ENCODE results near the gene INSR. TPM values are rescaled to one million over a fixed set of nuclear protein-coding genes. Genes with fewer than 3 reads are reported as not detected.
"Not testable (repeated sequence)": the region's sequence is repeated elsewhere in the genome, so short reads cannot be mapped to it uniquely, and the experiment has no call there.

Gene INSR
- total and polyA plus RNA-seq, 7 experiments from 2014 or later, result 0.29 to 9.9 (median 2.7) TPM

DNA sequence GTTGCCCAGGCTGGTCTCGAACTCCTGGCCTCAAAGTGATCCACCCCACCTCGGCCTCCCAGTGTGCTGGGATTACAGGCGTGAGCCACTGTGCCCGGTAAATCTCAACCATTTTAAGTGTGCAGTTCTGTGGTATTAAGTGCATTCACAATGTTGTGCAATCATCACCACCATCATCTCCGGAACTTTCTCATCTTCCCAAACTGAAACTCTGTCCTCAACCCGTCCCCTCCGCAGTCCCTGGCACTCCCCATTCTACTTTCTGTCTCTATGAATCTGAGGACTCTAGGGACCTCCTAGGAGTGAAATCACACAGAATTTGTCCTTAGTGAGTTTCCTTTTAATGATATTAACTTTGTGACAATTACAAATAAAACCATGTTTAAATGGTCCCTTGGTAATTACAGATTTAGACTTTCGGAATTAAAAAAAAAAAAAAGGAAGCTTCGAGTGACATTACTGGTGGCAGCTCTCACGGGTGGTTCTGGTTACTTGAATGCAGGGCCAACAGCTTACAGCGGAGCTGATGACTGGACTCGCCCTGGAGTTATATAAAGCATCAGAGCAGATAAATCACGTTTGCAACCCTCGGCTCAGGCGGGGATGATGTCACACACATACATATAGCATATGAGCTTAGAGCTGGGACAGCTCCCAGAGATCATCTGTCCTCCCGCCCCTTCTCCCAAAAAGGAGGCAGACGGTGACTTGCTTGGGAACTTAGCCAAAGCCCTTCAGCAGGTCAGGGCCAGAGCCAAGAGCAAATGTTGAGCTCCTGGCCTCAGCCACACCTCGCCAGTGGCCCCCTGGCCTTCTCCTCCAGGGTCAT lies 134.9 kb downstream of the INSR start:
- POLR2A ChIA-PET, result no interaction called here
- peak; percentile 82 for ATAC-seq
- H3K9me3 Mint-ChIP-seq, result no peaks in the 10 kb centered on the region
- Histone ChIP-seq H3K9me3 (ENCODE audit: control insufficient read depth in 2 of 3, low read length in 3 of 3) (no peaks in the 10 kb centered on the region), H3K36me3 (ENCODE audit: control insufficient read depth in 2 of 3, insufficient read depth in 3 of 3, low read length in 3 of 3) (no peaks in the 10 kb centered on the region), H3K27me3 (ENCODE audit: control insufficient read depth in 2 of 2, insufficient read depth in 2 of 2, low read length in 2 of 2) (no peaks in the 10 kb centered on the region), H3K4me3 (ENCODE audit: low read length) (no peak overlapping the region), H3K4me1 (ENCODE audit: control insufficient read depth in 2 of 2, insufficient read depth in 2 of 2, low read length in 2 of 2) (no peaks in the 10 kb centered on the region), H3K27ac (ENCODE audit: low read depth, low read length) (no peak overlapping the region)
- H3K4me3 Mint-ChIP-seq, result no peak overlapping the region
- no peak overlapping the region for H3K27ac Mint-ChIP-seq
- CTCF ChIA-PET, result no interaction called here
- H3K36me3 Mint-ChIP-seq, result peaks cover 0 to 7% (median 2%) of the 10 kb centered on the region in 5 donors
- no peaks in the 10 kb centered on the region for H3K27me3 Mint-ChIP-seq
- intact Hi-C loops (cut with micrococcal nuclease), result no loop called here
- DNase-seq, result no peak
- no peaks in the 10 kb centered on the region for H3K4me1 Mint-ChIP-seq

DNA sequence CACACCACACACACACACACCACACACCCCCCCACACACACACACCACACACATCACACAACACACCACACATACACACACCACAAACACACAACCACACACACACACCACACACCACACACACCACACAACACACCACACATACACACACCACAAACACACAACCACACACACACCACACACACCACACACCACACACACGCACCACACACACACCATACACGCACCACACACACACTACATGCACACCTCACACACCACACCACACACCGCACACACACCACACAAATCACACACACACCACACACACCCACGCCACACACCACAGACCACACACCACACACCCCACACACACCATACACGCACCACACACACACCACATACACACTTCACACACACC lies 141.2 kb downstream of the INSR start:
- Histone ChIP-seq H3K9me3 (ENCODE audit: control insufficient read depth in 2 of 3, low read length in 3 of 3) (no peaks in the 10 kb centered on the region), H3K27ac (ENCODE audit: low read depth, low read length) (no peak overlapping the region), H3K4me3 (ENCODE audit: low read length) (no peak overlapping the region), H3K27me3 (ENCODE audit: control insufficient read depth in 2 of 2, insufficient read depth in 2 of 2, low read length in 2 of 2) (no peaks in the 10 kb centered on the region), H3K4me1 (ENCODE audit: control insufficient read depth in 2 of 2, insufficient read depth in 2 of 2, low read length in 2 of 2) (no peaks in the 10 kb centered on the region), H3K36me3 (ENCODE audit: control insufficient read depth in 2 of 3, insufficient read depth in 3 of 3, low read length in 3 of 3) (no peaks in the 10 kb centered on the region)
- Mint-ChIP-seq H3K4me3 (no peak overlapping the region), H3K27ac (peak overlapping the region in 3 of 9 donors; percentile 11 to 51 (median 22)), H3K9me3 (peaks cover 0 to 5% (median 0%) of the 10 kb centered on the region in 11 donors), H3K27me3 (no peaks in the 10 kb centered on the region), H3K36me3 (peaks cover 0 to 4% (median 0%) of the 10 kb centered on the region in 5 donors), H3K4me1 (no peaks in the 10 kb centered on the region)
- CTCF ChIA-PET, result no interaction called here
- POLR2A ChIA-PET, result no interaction called here
- DNase-seq (no peak), ATAC-seq (no peak)
- intact Hi-C loops (cut with micrococcal nuclease), result no loop called here

DNA sequence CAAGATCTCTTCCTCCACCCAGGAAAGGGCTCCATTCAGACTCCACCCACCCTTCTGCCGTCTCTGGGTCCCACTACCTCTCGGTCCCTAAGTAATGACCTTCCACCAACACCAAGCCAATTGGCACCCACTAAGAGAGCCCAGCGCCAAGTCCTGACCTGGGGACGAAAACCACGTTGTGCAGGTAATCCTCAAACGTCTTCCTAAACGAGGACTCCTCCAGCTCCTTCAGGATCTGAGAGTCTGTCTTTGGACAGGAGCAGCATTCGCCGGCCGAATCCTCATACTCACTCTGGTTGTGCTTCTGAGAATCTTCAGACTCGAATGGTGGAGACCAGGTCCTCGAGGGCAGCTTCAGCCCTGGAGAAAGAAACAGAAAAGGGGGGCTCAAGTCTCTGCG lies 141.6 kb downstream of the INSR start:
- H3K4me1 Mint-ChIP-seq, result no peaks in the 10 kb centered on the region
- ChIA-PET POLR2A (no interaction called here), CTCF (interaction anchor here (1.1 kb wide), 1 partner anchor 186 kb away, joined by 5 read pairs; no protein-coding TSS in a partner anchor)
- peaks cover 0 to 5% (median 0%) of the 10 kb centered on the region in 11 donors for H3K9me3 Mint-ChIP-seq
- DNase-seq (no peak), ATAC-seq (no peak)
- H3K4me1 ChIP-seq (ENCODE audit: control insufficient read depth in 2 of 2, insufficient read depth in 2 of 2, low read length in 2 of 2), result no peaks in the 10 kb centered on the region
- H3K4me3 ChIP-seq (ENCODE audit: low read length), result no peak overlapping the region
- intact Hi-C loops (cut with micrococcal nuclease), result no loop called here
- H3K4me3 Mint-ChIP-seq, result no peak overlapping the region
- peaks cover 0 to 4% (median 0%) of the 10 kb centered on the region in 5 donors for H3K36me3 Mint-ChIP-seq
- H3K27me3 ChIP-seq (ENCODE audit: control insufficient read depth in 2 of 2, insufficient read depth in 2 of 2, low read length in 2 of 2), result no peaks in the 10 kb centered on the region
- no peak overlapping the region for H3K27ac ChIP-seq (ENCODE audit: low read depth, low read length)
- peak overlapping the region in 2 of 9 donors; percentile 16 to 57 for H3K27ac Mint-ChIP-seq
- no peaks in the 10 kb centered on the region for H3K36me3 ChIP-seq (ENCODE audit: control insufficient read depth in 2 of 3, insufficient read depth in 3 of 3, low read length in 3 of 3)
- H3K27me3 Mint-ChIP-seq, result no peaks in the 10 kb centered on the region
- H3K9me3 ChIP-seq (ENCODE audit: control insufficient read depth in 2 of 3, low read length in 3 of 3), result no peaks in the 10 kb centered on the region

DNA sequence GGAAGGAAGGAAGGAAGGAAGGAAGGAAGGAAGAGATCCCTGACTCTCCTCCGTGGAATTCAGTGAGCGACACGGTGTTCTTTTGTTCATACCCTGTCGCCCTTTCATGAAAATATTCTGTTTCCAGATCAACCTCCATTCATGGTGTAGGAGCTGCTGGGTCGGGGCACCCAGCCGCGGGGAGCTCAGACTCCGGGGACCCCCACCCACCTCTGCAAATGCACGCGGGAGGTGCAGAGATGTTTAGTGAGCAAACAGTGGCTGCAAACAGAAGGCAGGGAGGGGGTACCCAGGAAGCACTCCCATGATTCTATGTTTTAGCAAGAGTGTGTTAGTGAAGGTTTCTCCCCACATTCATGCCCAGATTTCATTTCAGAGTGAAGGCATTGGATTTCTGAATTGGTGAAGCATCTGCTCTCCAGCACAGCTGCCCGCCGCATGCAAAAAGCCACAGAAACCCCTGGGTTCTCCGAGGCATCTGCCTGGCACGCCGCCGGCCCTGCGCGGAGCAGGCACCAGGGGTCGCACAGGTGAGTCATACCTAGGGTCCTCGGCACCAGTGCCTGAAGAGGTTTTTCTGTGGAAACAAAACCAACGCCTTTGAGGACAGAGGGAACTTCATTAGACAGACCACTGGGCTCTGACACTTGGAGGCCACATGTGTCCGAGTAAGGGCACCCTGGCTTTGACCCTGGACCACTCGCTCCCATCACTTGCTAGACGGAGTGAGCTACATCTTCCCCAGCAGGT lies 144.1 kb downstream of the INSR start:
- DNase-seq (no peak), ATAC-seq (no peak)
- no peaks in the 10 kb centered on the region for H3K9me3 ChIP-seq (ENCODE audit: control insufficient read depth in 2 of 3, low read length in 3 of 3)
- Mint-ChIP-seq H3K27ac (peak overlapping the region in 1 of 9 donors; percentile 77), H3K4me1 (no peaks in the 10 kb centered on the region), H3K27me3 (no peaks in the 10 kb centered on the region), H3K4me3 (no peak overlapping the region), H3K36me3 (no peaks in the 10 kb centered on the region), H3K9me3 (peaks cover 0 to 13% (median 3%) of the 10 kb centered on the region in 11 donors)
- intact Hi-C loops (cut with micrococcal nuclease), result loop anchor here (1.0 to 2.0 kb wide), 5 partner anchors 47 to 230 kb away; partner anchors contain the start of gene INSR (in 1 of the 2)
- no peaks in the 10 kb centered on the region for H3K36me3 ChIP-seq (ENCODE audit: control insufficient read depth in 2 of 3, insufficient read depth in 3 of 3, low read length in 3 of 3)
- H3K27ac ChIP-seq (ENCODE audit: low read depth, low read length), result no peak overlapping the region
- POLR2A ChIA-PET, result interaction anchor here (0.6 to 1.4 kb wide), 3 partner anchors 199 to 650 kb away, joined by 3 to 4 read pairs (median 4); partner anchors contain the start of gene ARHGEF18
- H3K4me3 ChIP-seq (ENCODE audit: low read length), result no peak overlapping the region
- no peaks in the 10 kb centered on the region for H3K27me3 ChIP-seq (ENCODE audit: control insufficient read depth in 2 of 2, insufficient read depth in 2 of 2, low read length in 2 of 2)
- H3K4me1 ChIP-seq (ENCODE audit: control insufficient read depth in 2 of 2, insufficient read depth in 2 of 2, low read length in 2 of 2), result no peaks in the 10 kb centered on the region
- CTCF ChIA-PET, result interaction anchor here (0.6 to 2.7 kb wide), 4 partner anchors 69 to 199 kb away, joined by 3 to 24 read pairs (median 4); partner anchors contain the start of gene ARHGEF18

DNA sequence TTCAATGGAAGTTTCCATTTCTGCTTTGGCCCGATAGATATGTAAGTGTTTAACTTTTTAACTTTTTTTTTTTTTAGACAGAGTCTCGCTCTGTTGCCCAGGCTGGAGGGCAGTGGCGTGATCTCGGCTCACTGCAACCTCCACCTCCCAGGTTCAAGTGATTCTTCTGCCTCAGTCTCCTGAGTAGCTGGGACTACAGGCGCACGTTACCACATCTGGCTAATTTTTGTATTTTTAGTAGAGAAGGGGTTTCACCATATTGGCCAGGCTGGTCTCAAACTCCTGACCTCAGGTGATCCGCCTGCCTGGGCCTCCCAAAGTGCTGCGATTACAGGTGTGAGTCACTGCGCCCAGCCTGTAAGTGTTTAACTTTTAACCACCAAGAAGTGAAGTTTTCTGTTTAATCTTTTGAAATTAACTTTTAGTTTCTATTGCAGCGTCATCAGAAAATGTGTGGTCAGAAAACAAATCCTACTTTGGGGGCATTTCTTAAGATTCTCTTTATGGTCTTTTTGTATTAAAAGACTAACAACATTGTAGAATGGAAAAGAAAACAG lies 147.0 kb downstream of the INSR start:
- DNase-seq; H3K4me3 ChIP-seq (ENCODE audit: low read length); H3K27me3 Mint-ChIP-seq; H3K9me3 ChIP-seq (ENCODE audit: control insufficient read depth in 2 of 3, low read length in 3 of 3); H3K4me1 ChIP-seq (ENCODE audit: control insufficient read depth in 2 of 2, insufficient read depth in 2 of 2, low read length in 2 of 2); H3K36me3 Mint-ChIP-seq; H3K4me3 Mint-ChIP-seq; H3K36me3 ChIP-seq (ENCODE audit: control insufficient read depth in 2 of 3, insufficient read depth in 3 of 3, low read length in 3 of 3); H3K27me3 ChIP-seq (ENCODE audit: control insufficient read depth in 2 of 2, insufficient read depth in 2 of 2, low read length in 2 of 2); intact Hi-C loops (cut with micrococcal nuclease); H3K27ac Mint-ChIP-seq; H3K27ac ChIP-seq (ENCODE audit: low read depth, low read length); ATAC-seq; H3K4me1 Mint-ChIP-seq: not testable (repeated sequence)
- POLR2A ChIA-PET, result interaction anchor here (0.7 kb wide), 2 partner anchors 62 to 685 kb away, joined by 3 to 4 read pairs; no protein-coding TSS in a partner anchor
- H3K9me3 Mint-ChIP-seq, result peaks cover 0 to 13% (median 2%) of the 10 kb centered on the region in 11 donors
- CTCF ChIA-PET, result interaction anchor here (1.1 kb wide), 1 partner anchor 205 kb away, joined by 3 read pairs; no protein-coding TSS in a partner anchor

DNA sequence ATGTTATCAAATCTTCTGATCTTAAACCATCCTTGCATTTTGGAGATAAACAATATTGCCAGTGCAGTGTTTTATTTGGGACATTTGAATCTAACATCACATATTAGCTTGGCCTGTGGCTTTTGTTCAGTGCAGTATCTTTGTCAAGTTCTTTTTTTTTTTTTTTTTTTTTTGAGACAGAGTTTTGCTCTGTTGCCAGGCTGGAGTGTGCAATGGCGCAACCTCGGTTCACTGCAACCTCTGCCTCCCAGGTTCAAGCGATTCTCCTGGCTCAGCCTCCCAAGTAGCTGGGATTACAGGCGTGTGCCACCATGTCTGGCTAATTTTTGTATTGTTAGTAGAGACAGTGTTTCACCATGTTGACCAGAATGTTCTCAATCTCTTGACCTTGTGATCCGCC lies 148.1 kb downstream of the INSR start:
- H3K27me3 Mint-ChIP-seq, result not testable (repeated sequence)
- POLR2A ChIA-PET, result interaction anchor here (1.2 kb wide), 1 partner anchor 65 kb away, joined by 3 read pairs; no protein-coding TSS in a partner anchor

More for the DNA sequence above, 148.1 kb downstream of the INSR start:
- H3K36me3 Mint-ChIP-seq; H3K27ac Mint-ChIP-seq; H3K4me1 Mint-ChIP-seq; H3K9me3 ChIP-seq (ENCODE audit: control insufficient read depth in 2 of 3, low read length in 3 of 3); H3K4me3 Mint-ChIP-seq; intact Hi-C loops (cut with micrococcal nuclease); ATAC-seq; H3K4me1 ChIP-seq (ENCODE audit: control insufficient read depth in 2 of 2, insufficient read depth in 2 of 2, low read length in 2 of 2); H3K4me3 ChIP-seq (ENCODE audit: low read length); DNase-seq; H3K36me3 ChIP-seq (ENCODE audit: control insufficient read depth in 2 of 3, insufficient read depth in 3 of 3, low read length in 3 of 3); H3K27me3 ChIP-seq (ENCODE audit: control insufficient read depth in 2 of 2, insufficient read depth in 2 of 2, low read length in 2 of 2); H3K27ac ChIP-seq (ENCODE audit: low read depth, low read length): not testable (repeated sequence)
- H3K9me3 Mint-ChIP-seq, result peaks cover 0 to 13% (median 2%) of the 10 kb centered on the region in 11 donors
- CTCF ChIA-PET, result interaction anchor here (0.6 to 1.8 kb wide), 5 partner anchors 193 to 888 kb away, joined by 3 to 7 read pairs (median 4); no protein-coding TSS in a partner anchor

All from naive thymus-derived CD4-positive, alpha-beta T cell (primary cell).